Kidney epithelial cell (primary cell): ENCODE results near the gene ZBTB25. TPM values are rescaled to one million over a fixed set of nuclear protein-coding genes. Genes with fewer than 3 reads are reported as not detected.

Source experiments
- DNase-seq: peaks from one replicate; pipeline ENCODE4 v3.0.0-alpha.2; 2010; ENCODE audit warnings: low read depth
- H3K27me3 ChIP-seq: 2 replicates; pipeline ENCODE4 v1.6.0; 2011; ENCODE audit warnings: low read length; ENCODE audit not compliant: control insufficient read depth, insufficient read depth
- H3K36me3 ChIP-seq: 2 replicates; pipeline ENCODE4 v1.5.1; 2011; ENCODE audit warnings: low read length; ENCODE audit not compliant: control insufficient read depth, insufficient read depth
- H3K4me3 ChIP-seq: 2 replicates; pipeline ENCODE4 v1.5.1; 2011; ENCODE audit warnings: low read depth, mild to moderate bottlenecking, control low read depth, low read length
- total RNA-seq: library from RNA; depleted of rRNA; stranded (reverse); fragments of >200 nt; gene quantifications from 2 replicates; pipeline ENCODE4 v1.2.3, GENCODE V29; 2015
- TF ChIP-seq, protein P1 (sequence below): IDR thresholded peaks from 2 replicates; pipeline ENCODE4 v1.5.1; 2011; ENCODE audit warnings: mild to moderate bottlenecking, moderate library complexity, low read length, control low read depth, inconsistent platforms; ENCODE audit not compliant: insufficient read depth, poor library complexity, severe bottlenecking

Gene ZBTB25, protein sequence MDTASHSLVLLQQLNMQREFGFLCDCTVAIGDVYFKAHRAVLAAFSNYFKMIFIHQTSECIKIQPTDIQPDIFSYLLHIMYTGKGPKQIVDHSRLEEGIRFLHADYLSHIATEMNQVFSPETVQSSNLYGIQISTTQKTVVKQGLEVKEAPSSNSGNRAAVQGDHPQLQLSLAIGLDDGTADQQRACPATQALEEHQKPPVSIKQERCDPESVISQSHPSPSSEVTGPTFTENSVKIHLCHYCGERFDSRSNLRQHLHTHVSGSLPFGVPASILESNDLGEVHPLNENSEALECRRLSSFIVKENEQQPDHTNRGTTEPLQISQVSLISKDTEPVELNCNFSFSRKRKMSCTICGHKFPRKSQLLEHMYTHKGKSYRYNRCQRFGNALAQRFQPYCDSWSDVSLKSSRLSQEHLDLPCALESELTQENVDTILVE
- 7.4 and 10.1 TPM in 2 replicates for total RNA-seq

DNA sequence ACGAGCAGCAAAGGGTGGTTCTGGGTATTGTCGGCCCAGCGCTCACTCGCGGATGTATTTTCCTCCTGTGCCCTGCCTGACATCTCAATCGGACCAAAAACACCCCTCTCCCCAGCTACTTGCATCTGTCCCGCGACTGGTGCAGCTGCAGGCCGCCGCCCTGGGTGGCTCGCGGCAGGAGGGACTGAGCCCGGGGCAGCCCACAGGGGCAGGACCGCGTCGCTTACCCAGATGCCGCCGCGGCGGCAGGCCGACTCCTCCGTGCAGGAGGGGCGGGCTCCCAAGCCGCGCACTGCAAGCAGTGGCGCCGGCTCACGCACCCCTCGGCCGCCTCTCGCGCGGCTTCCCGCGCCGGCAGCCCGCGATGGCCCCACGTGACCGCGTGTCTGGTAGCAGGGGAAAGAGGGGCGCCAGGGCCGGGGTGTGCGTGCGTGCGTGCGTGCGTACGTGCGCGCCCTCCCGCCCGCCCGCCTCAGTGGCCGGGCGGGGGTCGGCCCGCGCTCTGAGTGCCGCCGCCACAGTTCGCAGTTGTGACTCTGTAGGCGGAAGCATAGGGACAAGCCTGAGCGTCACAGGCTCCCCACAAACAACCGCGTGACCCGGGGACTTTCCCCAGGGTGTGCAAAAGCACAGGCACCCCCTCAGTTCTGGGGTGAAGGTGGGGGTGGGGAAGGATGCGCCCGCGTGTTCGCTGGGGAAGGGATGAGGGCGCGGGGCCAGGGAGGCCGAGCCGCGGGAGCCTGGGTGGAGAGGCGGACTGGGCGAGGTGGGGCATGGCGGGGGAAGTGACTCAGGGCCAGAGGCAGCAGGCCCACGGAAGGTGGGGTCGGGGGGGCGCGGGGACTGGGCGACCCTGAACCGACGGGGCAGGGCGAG is at the start of gene ZBTB25:
Gene ZBTB25, minus strand, starts transcription at position 405 of the 876 bp plus-strand sequence. CDS start 13,305 bp downstream, outside the sequence.
- DNase-seq, result peak; percentile 73
- no peaks in the 10 kb centered on the region for H3K27me3 ChIP-seq

GRCh38 chr14:64550621-64551333 is 47.1 kb upstream of the ZBTB25 start:
- DNase-seq, result no peak
- Histone ChIP-seq H3K4me3 (no peak overlapping the region), H3K27me3 (no peaks in the 10 kb centered on the region), H3K36me3 (no peaks in the 10 kb centered on the region)
- TF ChIP-seq, protein P1, sequence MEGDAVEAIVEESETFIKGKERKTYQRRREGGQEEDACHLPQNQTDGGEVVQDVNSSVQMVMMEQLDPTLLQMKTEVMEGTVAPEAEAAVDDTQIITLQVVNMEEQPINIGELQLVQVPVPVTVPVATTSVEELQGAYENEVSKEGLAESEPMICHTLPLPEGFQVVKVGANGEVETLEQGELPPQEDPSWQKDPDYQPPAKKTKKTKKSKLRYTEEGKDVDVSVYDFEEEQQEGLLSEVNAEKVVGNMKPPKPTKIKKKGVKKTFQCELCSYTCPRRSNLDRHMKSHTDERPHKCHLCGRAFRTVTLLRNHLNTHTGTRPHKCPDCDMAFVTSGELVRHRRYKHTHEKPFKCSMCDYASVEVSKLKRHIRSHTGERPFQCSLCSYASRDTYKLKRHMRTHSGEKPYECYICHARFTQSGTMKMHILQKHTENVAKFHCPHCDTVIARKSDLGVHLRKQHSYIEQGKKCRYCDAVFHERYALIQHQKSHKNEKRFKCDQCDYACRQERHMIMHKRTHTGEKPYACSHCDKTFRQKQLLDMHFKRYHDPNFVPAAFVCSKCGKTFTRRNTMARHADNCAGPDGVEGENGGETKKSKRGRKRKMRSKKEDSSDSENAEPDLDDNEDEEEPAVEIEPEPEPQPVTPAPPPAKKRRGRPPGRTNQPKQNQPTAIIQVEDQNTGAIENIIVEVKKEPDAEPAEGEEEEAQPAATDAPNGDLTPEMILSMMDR, result no peak

More for the DNA sequence above, at the start of gene ZBTB25:
- no peaks in the 10 kb centered on the region for H3K36me3 ChIP-seq
- peak within 1 kb of the TSS; percentile 63 for H3K4me3 ChIP-seq
- TF ChIP-seq, protein P1, result no peak

- H3K36me3 ChIP-seq, result no peaks in the 10 kb centered on the region
- no peak for DNase-seq
- H3K27me3 ChIP-seq, result no peaks in the 10 kb centered on the region
- TF ChIP-seq, protein P1, result no peak
- H3K4me3 ChIP-seq, result peak within 1 kb of the TSS; percentile 32
Measured at GRCh38 chr14:64549791-64550620, 46.4 kb upstream of the ZBTB25 start, which contains the start of gene PPP1R36. Gene PPP1R36, plus strand, starts transcription at chr14:64549961. Its CDS starts 37 bp downstream, at chr14:64549998.

DNA sequence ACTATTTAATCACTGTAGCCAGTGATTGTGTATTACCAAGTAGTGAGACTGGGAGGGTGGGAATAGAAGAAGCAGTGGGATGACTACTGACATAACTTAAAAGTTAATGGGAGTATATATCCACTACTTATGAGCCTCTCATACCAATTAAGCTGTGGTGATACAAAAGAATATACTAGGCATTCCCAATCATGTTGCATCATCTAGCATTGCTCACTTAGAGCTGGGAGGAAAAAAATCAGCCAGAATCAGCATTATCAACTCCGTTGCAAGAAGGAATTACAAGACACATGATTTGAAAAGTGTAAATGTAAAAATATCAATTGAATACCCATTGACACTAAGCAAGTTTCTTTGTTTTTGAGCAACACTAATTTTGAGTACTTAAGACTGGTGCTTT is 45.4 kb upstream of the ZBTB25 start:
- TF ChIP-seq, protein P1, result no peak
- no peak for DNase-seq
- H3K36me3 ChIP-seq, result no peaks in the 10 kb centered on the region
- no peak overlapping the region for H3K4me3 ChIP-seq
- no peaks in the 10 kb centered on the region for H3K27me3 ChIP-seq
